ENCODE results near the gene NCAPD2. TPM values are rescaled to one million over a fixed set of nuclear protein-coding genes. Genes with fewer than 3 reads are reported as not detected.

Gene NCAPD2
- total RNA-seq, 2 experiments from 2014 or later = 252 to 261 TPM

DNA sequence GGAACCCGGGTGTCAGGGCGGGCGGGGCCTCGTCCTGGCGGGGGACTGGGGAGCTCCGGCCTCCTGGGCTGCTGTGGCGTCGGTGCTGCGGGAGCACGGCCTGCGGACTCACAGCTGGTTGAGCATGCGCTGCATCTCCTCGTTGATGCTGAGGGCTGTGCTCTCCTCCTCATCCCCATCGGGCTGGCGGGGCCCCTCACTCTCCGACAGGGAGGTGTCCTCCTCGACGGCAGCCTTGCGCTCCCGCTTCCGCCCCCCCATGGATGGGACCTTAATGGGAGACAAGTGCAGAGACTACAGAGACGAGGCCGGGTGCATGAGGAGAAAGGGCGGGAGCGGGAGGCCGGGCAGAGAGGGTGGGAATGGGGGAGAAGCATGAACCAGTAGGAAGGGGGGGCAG lies 54.7 kb downstream of the NCAPD2 start:
- H3K36me3 Mint-ChIP-seq (ENCODE audit: low read depth) = peaks cover 11% of the 10 kb centered on the region
- CTCF ChIA-PET = interaction anchor here (6.5 kb wide), 1 partner anchor 10 kb away, joined by 65 read pairs; no protein-coding TSS in a partner anchor
- H3K9me3 Mint-ChIP-seq = no peaks in the 10 kb centered on the region
- H3K27me3 Mint-ChIP-seq (ENCODE audit: low read depth) = no peaks in the 10 kb centered on the region
- no peak for DNase-seq
- intact Hi-C loops (cut with micrococcal nuclease) = no loop called here
- H3K4me1 Mint-ChIP-seq (ENCODE audit: low read depth) = peaks cover 26% of the 10 kb centered on the region
- no peak overlapping the region for H3K4me3 Mint-ChIP-seq
- H3K27ac Mint-ChIP-seq = no peak overlapping the region

DNA sequence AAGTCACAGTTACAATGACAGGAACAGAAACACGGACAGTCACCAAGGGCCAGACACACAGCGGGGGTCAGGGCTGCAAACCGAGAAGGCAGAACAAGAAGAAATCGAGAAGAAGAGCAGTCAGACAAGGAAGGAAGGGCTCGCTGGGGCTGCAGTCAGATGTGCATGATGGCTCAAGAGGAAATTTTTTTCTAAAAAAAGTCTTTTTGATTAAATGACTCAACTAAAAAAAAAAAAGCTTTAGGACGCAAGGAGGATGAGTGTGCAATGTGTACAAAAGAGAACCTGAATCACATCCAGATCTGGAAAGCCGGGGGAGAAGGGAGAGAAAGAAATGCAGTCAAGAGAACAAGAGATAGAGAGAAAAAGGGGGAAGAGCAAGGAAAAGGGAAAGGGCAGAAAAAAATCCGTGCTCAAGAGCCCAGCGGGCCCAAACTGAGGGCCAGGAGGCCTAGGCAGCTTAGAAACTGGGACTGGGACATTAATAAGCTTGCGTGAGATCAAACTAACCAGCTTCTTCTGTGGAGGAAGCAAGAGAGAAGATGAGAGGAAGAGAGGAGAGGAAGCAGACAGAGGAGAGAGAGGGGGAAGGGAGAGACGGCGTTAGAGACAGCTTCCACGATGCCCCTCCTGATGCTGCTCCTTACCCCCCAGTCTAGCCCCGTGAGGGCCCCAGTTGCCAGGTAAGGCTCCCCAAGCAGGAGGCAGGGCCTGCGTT lies 55.2 kb downstream of the NCAPD2 start:
- no peak for DNase-seq
- Mint-ChIP-seq H3K27me3 (ENCODE audit: low read depth) (no peaks in the 10 kb centered on the region), H3K4me1 (ENCODE audit: low read depth) (peaks cover 30% of the 10 kb centered on the region), H3K27ac (no peak overlapping the region), H3K4me3 (no peak overlapping the region), H3K9me3 (no peaks in the 10 kb centered on the region), H3K36me3 (ENCODE audit: low read depth) (peaks cover 11% of the 10 kb centered on the region)
- CTCF ChIA-PET = interaction anchor here (6.4 to 6.5 kb wide), 2 partner anchors 10 to 15 kb away, joined by 52 to 65 read pairs; no protein-coding TSS in a partner anchor
- intact Hi-C loops (cut with micrococcal nuclease) = no loop called here

DNA sequence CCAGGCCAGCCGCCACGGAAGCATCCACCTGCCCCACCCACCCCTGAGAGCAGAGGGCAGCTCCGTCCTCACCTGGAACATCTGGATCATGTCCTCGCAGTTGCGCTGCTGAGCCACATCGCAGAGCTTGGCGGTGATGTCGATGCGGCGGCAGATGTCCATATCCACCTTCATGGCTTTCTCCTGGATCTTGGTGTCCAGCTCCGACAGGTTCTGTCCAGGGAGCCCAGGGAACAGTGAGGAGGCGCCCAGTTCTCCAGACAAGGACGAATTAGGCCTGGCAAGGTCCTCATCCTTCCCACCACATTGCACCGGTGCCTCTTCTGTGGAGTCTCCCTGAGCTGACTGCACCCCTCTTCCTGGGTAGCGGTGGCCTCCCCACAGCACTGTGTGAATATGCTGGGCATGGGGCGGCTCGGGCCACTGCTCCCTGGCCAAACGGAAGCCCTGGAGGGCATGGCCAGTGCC lies 55.8 kb downstream of the NCAPD2 start:
- DNase-seq = no peak
- CTCF ChIA-PET = interaction anchor here (1.1 to 6.5 kb wide), 4 partner anchors 10 to 21 kb away, joined by 3 to 65 read pairs (median 28); no protein-coding TSS in a partner anchor
- intact Hi-C loops (cut with micrococcal nuclease) = no loop called here
- no peaks in the 10 kb centered on the region for H3K27me3 Mint-ChIP-seq (ENCODE audit: low read depth)
- H3K4me1 Mint-ChIP-seq (ENCODE audit: low read depth) = peaks cover 36% of the 10 kb centered on the region
- H3K4me3 Mint-ChIP-seq = no peak overlapping the region
- no peaks in the 10 kb centered on the region for H3K9me3 Mint-ChIP-seq
- no peak overlapping the region for H3K27ac Mint-ChIP-seq
- peaks cover 10% of the 10 kb centered on the region for H3K36me3 Mint-ChIP-seq (ENCODE audit: low read depth)

DNA sequence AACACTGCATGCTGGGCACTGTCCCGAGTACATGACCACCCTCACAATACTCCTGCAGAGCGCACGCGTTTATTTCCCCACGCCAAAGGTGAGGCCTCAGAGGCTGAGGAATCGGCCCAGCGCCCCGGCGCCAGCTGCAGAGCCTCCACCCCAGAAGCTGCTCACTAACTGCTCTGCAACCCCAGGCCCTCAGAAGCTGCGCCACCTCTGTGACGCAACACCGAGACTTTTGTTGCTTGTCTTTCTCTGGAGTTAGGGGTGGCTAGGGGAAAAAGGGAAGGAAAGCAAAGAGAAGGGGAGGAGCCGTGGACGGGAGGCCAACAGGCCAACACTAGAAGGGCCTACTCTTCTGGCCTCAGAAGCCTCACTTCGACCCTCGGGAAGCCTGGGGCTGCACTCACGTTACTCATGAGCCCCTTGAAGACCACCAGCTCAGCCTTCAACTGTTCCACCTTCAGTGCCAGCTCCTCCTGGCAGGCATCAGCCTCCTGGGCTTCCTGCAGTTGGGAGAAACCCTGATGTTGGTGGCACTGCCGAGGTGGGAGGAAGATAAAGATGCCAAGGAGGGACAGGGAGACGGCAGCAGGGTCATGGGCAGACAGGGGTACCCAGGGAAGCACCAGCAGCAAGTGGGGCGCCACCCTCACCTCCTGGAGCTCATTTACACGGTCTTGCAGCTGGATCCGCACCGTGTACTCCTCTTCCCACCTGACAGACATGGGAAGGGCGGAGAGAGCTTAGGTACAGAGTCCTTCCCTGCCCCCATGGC lies 56.6 kb downstream of the NCAPD2 start:
- CTCF ChIA-PET = interaction anchor here (0.5 to 6.5 kb wide), 6 partner anchors 9 to 51 kb away, joined by 3 to 65 read pairs (median 4); no protein-coding TSS in a partner anchor
- intact Hi-C loops (cut with micrococcal nuclease) = no loop called here
- Mint-ChIP-seq H3K27ac (no peak overlapping the region), H3K36me3 (ENCODE audit: low read depth) (peaks cover 15% of the 10 kb centered on the region), H3K9me3 (no peaks in the 10 kb centered on the region), H3K27me3 (ENCODE audit: low read depth) (no peaks in the 10 kb centered on the region), H3K4me3 (no peak overlapping the region), H3K4me1 (ENCODE audit: low read depth) (peaks cover 41% of the 10 kb centered on the region)
- DNase-seq = no peak

DNA sequence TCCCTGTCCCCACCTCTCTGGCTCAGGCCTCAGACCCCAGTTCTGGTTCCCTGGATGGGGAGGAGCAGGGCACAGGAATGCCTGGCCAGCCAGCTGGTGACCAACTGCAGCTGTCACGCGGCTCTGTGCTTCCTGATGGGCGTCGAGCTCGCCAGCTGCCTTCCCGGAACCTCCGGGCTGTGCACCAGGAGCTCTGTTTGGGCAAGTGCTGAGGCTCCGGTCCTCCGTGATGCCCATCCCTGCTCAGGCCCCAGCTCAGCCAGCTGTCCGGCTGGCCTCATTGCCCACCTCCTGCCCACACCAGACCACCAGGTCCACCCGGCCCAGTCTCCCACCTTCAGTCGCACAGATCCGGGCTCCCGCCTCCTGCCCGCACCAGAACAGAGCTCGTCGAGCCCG lies 57.2 kb downstream of the NCAPD2 start:
- intact Hi-C loops (cut with micrococcal nuclease) = no loop called here
- DNase-seq = no peak
- Mint-ChIP-seq H3K36me3 (ENCODE audit: low read depth) (peaks cover 13% of the 10 kb centered on the region), H3K4me3 (no peak overlapping the region), H3K4me1 (ENCODE audit: low read depth) (peaks cover 41% of the 10 kb centered on the region), H3K27ac (peak overlapping the region; percentile 26), H3K27me3 (ENCODE audit: low read depth) (no peaks in the 10 kb centered on the region), H3K9me3 (no peaks in the 10 kb centered on the region)
- CTCF ChIA-PET = interaction anchor here (1.1 to 6.5 kb wide), 4 partner anchors 12 to 50 kb away, joined by 4 to 65 read pairs (median 28); no protein-coding TSS in a partner anchor

DNA sequence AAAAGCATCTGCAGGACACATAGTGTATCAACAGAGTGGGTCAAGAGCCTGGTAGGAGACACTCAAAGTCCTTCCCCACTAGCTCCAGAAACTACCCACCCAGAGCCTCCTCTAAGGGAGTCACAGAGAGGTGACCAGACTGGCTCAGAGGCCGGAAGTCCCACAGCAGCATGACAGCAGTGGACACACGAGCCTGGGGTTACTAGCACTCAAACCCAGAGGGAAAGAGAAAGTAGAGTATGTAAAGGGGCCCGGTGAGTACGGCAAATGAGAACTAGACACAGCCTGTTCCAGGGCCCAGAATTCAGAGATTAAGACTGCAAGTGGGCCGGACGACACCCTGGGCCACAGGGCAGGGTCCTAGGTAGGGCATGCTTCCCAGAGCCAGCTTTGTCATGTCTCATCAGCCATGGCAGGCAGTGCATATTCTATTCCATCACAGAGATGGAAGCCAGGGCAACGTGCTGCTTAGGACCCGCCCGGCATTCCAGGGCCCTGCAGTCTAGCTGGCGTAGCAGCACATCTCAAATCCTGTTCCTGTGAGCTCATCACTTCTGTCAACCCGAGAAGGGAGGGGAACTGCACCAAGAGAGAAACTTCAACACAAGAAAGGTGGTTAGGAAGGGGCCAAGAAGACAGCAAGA lies 57.7 kb downstream of the NCAPD2 start:
- Mint-ChIP-seq H3K4me3 (no peak overlapping the region), H3K27me3 (ENCODE audit: low read depth) (no peaks in the 10 kb centered on the region), H3K27ac (peak overlapping the region; percentile 26), H3K9me3 (no peaks in the 10 kb centered on the region), H3K36me3 (ENCODE audit: low read depth) (peaks cover 14% of the 10 kb centered on the region), H3K4me1 (ENCODE audit: low read depth) (peaks cover 44% of the 10 kb centered on the region)
- DNase-seq = no peak
- CTCF ChIA-PET = interaction anchor here (0.6 to 6.5 kb wide), 7 partner anchors 13 to 225 kb away, joined by 3 to 65 read pairs (median 5); partner anchors contain the start of gene LPAR5
- intact Hi-C loops (cut with micrococcal nuclease) = no loop called here

DNA sequence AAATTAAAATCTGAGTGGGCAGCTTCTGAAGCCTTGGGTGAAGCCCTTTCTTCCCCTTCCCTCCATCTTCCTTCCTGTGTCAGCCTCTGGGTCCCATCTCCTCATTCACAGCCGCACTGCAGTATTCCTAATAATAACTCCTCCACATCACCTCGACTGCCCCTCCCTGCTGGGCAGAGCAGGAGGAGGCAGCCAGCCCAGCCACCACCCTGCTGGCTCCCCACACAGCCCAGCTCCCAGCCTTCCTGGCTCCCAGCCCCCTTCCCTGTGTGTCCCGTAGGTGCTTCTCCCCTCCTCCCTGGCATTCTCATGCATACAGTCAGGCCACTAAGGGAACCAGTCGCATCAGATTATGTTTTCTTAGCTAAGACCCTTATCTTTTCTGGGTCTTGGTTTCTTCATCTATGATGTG lies 58.2 kb downstream of the NCAPD2 start:
- Mint-ChIP-seq H3K9me3 (no peaks in the 10 kb centered on the region), H3K4me3 (no peak overlapping the region), H3K27ac (no peak overlapping the region), H3K27me3 (ENCODE audit: low read depth) (no peaks in the 10 kb centered on the region), H3K36me3 (ENCODE audit: low read depth) (peaks cover 20% of the 10 kb centered on the region), H3K4me1 (ENCODE audit: low read depth) (peaks cover 49% of the 10 kb centered on the region)
- CTCF ChIA-PET = interaction anchor here (0.6 to 6.5 kb wide), 7 partner anchors 12 to 226 kb away, joined by 3 to 65 read pairs (median 5); partner anchors contain the start of gene LPAR5
- no peak for DNase-seq
- intact Hi-C loops (cut with micrococcal nuclease) = no loop called here

DNA sequence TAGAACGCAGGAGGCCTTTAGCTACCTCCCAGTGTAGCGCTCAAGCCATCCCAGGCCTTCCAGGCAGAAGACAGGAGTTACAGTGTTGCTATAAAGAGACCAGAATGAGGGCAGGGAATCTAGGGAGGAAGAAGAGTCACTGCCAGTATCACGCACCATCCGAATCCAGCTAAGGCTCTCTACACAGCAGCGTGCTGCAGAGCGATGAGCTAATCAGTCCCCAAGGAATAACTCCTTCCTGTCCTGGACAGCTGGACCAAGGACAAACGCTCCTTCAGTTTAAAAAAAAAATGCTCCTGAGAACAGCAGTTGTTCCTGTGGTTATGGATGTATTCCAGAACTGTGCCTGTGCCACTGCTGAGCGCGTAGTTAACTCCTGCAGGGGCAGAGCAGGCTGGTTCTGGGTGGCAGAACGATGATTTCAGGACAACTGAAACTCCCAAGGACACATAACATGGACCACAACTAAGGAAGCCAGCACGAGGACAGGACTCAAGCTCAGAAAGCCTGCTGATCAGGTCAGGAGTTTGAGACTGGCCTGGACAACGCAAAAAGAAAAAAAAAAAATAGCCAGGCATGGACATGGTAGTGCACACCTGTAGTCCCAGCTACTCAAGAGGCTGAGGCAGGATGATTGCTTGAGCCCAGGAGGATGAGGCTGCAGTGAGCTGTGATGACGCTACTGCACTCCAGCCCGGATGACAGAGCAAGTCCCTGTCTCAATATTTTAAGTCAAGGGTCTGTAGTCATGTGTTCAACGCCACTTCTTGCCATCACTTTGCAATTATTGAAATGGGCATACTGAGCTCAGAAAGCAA lies 59.4 kb downstream of the NCAPD2 start:
- intact Hi-C loops (cut with micrococcal nuclease) = no loop called here
- Mint-ChIP-seq H3K4me3 (no peak overlapping the region), H3K36me3 (ENCODE audit: low read depth) (peaks cover 18% of the 10 kb centered on the region), H3K27ac (no peak overlapping the region), H3K9me3 (no peaks in the 10 kb centered on the region), H3K27me3 (ENCODE audit: low read depth) (no peaks in the 10 kb centered on the region), H3K4me1 (ENCODE audit: low read depth) (peaks cover 55% of the 10 kb centered on the region)
- CTCF ChIA-PET = interaction anchor here (0.6 to 6.5 kb wide), 16 partner anchors 9 to 299 kb away, joined by 3 to 65 read pairs (median 4); partner anchors contain the start of genes CDCA3, NOP2 and USP5
- no peak for DNase-seq

DNA sequence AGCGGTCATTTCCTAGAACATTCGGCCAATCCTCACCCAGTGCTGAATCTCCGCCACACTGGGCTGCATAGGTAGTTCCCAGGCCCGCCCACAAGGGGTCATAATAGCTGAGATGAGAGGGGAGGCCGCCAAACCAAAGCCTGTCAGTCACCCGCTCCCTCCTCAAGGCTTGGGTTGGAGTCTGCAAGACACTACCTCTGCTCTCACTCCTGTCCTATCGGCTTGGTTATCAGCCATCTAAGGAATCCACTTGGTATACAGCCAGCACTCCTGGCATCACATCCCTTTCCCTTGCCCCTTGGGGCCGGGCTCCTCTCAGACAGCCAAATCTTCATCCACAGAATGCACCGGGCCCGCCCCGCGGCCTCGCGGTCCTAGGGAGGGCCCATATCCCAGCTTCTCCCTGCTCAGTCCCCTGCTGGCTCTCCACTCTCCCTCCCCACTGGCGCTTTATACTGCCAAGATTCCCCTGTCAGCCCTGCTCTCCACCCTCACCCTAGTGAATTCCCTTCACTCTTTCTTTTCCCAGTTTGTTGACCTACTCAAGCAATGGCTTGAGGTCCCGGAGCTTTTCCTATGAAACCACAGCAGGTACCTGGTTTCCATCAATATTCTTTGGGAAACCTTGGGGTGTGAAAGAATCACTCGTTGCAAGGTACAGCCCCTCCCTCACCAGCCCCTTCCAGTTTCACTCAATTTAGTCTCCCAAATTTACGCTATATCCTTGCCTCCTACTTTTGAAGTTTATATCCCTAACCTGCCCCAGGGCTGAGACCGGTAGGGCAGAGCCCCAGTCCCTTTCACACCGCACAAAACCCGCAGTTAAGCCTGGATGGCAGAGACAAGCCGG lies 60.5 kb downstream of the NCAPD2 start:
- intact Hi-C loops (cut with micrococcal nuclease) = loop anchor here (1.0 to 5.0 kb wide), 2 partner anchors 130 to 217 kb away; no protein-coding TSS in a partner anchor
- DNase-seq = peak; percentile 86
- Mint-ChIP-seq H3K9me3 (no peaks in the 10 kb centered on the region), H3K27ac (peak overlapping the region; percentile 1), H3K4me3 (peak overlapping the region; percentile 78), H3K27me3 (ENCODE audit: low read depth) (no peaks in the 10 kb centered on the region), H3K36me3 (ENCODE audit: low read depth) (peaks cover 19% of the 10 kb centered on the region), H3K4me1 (ENCODE audit: low read depth) (peaks cover 52% of the 10 kb centered on the region)
- CTCF ChIA-PET = interaction anchor here (0.6 to 6.5 kb wide), 13 partner anchors 10 to 298 kb away, joined by 3 to 65 read pairs (median 4); partner anchors contain the start of genes CDCA3, COPS7A, NOP2 and USP5

DNA sequence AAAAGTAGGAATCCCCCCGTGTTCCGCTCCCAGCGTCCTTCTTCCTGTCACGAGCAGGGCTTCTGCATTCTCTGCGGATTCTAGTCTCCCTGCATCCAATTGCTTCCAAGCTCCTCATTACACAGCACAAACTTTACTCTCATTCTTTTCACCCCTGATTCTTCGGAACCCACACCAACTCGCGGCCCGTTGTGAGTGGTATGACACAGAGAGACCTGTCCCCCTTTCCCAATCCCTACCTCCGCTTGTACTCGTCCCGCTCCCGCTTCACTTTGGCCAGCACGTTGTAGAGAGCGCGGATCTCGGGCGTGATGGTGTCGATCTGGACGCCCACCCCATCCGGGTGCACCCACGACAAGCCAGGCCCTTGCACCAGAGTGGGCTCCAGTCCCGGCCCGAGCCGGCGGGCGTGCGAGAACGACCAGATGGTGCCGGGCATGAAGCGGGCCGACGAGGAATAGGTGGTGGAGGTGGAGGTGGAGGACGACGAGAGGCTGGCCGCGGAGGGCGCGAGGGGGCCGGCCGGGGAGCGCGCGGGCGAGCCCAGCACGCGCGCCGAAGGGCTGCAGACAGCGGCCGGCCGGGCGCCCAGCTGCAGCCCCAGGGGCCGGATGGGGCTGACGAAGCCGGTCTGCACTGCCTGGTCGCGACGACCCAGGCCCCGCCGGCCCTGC lies 61.3 kb downstream of the NCAPD2 start:
- Mint-ChIP-seq H3K27me3 (ENCODE audit: low read depth) (no peaks in the 10 kb centered on the region), H3K9me3 (no peaks in the 10 kb centered on the region), H3K36me3 (ENCODE audit: low read depth) (peaks cover 27% of the 10 kb centered on the region), H3K4me3 (peak overlapping the region; percentile 78), H3K4me1 (ENCODE audit: low read depth) (peaks cover 52% of the 10 kb centered on the region), H3K27ac (peak overlapping the region; percentile 1)
- no peak for DNase-seq
- CTCF ChIA-PET = interaction anchor here (0.6 to 6.5 kb wide), 13 partner anchors 9 to 297 kb away, joined by 3 to 65 read pairs (median 4); partner anchors contain the start of genes CDCA3, COPS7A, NOP2 and USP5
- intact Hi-C loops (cut with micrococcal nuclease) = loop anchor here (5.0 kb wide), 1 partner anchor 218 kb away; no protein-coding TSS in a partner anchor
